Mammary epithelial cell (primary cell): Measurements from ENCODE around the gene ADAMTS6.

Experiments
- CTCF ChIP-seq, 2 donors: IDR thresholded peaks in 1 of 2; conservative IDR thresholded peaks in 1 of 2; 2 replicates each; pipeline ENCODE4 v1.5.1; 2011 to 2012; ENCODE audit warnings: inconsistent platforms in 2 of 2, low read length in 2 of 2, mild to moderate bottlenecking in 2 of 2, control low read depth in 1 of 2, low read depth in 1 of 2; ENCODE audit not compliant: insufficient read depth in 1 of 2; ENCODE audit errors: extremely low read depth in 1 of 2
- EZH2 ChIP-seq: IDR thresholded peaks from 2 replicates; pipeline ENCODE4 v1.6.1; 2012; ENCODE audit warnings: low read length, inconsistent platforms, borderline replicate concordance

GRCh38 chr5:65482736-65483545 lies 1.2 kb upstream of the ADAMTS6 start:
- TF ChIP-seq CTCF (conservative IDR thresholded peaks at IDR 0.05 in 1 of 2, IDR thresholded peaks at IDR 0.05 in 1 of 2; ENCODE audit: extremely low read depth in 1 of 2, insufficient read depth in 1 of 2, low read depth in 1 of 2, low read length in 2 of 2) (no peak), EZH2 (no peak)
